Esophagus squamous epithelium (tissue), 5 donors: Measurements from ENCODE around the gene CCDC170. TPM values are rescaled to one million over a fixed set of nuclear protein-coding genes. Genes with fewer than 3 reads are reported as not detected.
"Not testable (repeated sequence)": the region's sequence is repeated elsewhere in the genome, so short reads cannot be mapped to it uniquely, and the experiment has no call there.

Experiments
- DNase-seq: peaks from one replicate; lab custom pipeline; 2025; lab: John Stamatoyannopoulos, UW
- H3K27ac ChIP-seq, 4 donors: fragments of 200-600 bp; sonication (generic); one replicate each; pipeline ENCODE4 v1.5.1; 2016 to 2019; ENCODE audit warnings: mild to moderate bottlenecking in 1 of 4
- H3K27me3 ChIP-seq, 4 donors: fragments of 200-600 bp; sonication (generic); 1 replicate in 3 of 4; 2 replicates in 1 of 4; pipeline versions ENCODE4 v1.5.1 to v1.6.0; 2017 to 2021; ENCODE audit warnings: antibody characterized with exemption in 1 of 4
- H3K36me3 ChIP-seq, 3 donors: fragments of 200-600 bp; sonication (generic); one replicate each; pipeline ENCODE4 v1.5.1; 2016 to 2019
- H3K4me1 ChIP-seq, 3 donors: fragments of 200-600 bp; sonication (generic); one replicate each; pipeline ENCODE4 v1.5.1; 2017 to 2019
- H3K4me3 ChIP-seq, 4 donors: fragments of 200-600 bp; sonication (generic); 1 replicate in 3 of 4; 2 replicates in 1 of 4; pipeline ENCODE4 v1.5.1; 2016 to 2019; ENCODE audit warnings: mild to moderate bottlenecking in 2 of 4, moderate library complexity in 1 of 4
- H3K9me3 ChIP-seq, 3 donors: fragments of 200-600 bp; sonication (generic); one replicate each; pipeline ENCODE4 v1.5.1; 2016 to 2019
- CTCF ChIP-seq, 6 experiments: fragments of 450-650 bp in 4 of 6; fragments of 200-600 bp in 2 of 6; sonication (generic) in 2 of 6; IDR thresholded peaks; one replicate each; pipeline ENCODE4 v1.5.1; 2016 to 2019; ENCODE audit warnings: antibody characterized with exemption in 6 of 6, mild to moderate bottlenecking in 4 of 6, moderate library complexity in 4 of 6
- POLR2A ChIP-seq, 4 donors: fragments of 450-650 bp; IDR thresholded peaks; one replicate each; pipeline ENCODE4 v1.6.1; 2017; ENCODE audit warnings: antibody characterized with exemption in 4 of 4, mild to moderate bottlenecking in 4 of 4, moderate library complexity in 3 of 4
- WGBS, 2 donors: methylation state at CpG; one replicate each; pipeline ENCODE4 v1.1.5; 2018; 5-methylcytosine and 5-hydroxymethylcytosine counted together
- intact Hi-C: fragments of 100-400 bp; cut with DNase I; formaldehyde crosslinking; loops from one replicate; pipeline ENCODE4 v1.15.0; 2022
- total RNA-seq, 4 donors: library from RNA; depleted of rRNA; stranded (reverse); fragments of >200 nt; gene quantifications; one replicate each; pipeline ENCODE4 v1.1.0, GENCODE V29; 2016
- donor health status: DM: yes; HTN: yes; CAD: no.

CCDC170 gene
- total RNA-seq, 4 donors from 2014 or later: 0.70 to 3.3 (median 0.95) TPM; not detected in 1

DNA sequence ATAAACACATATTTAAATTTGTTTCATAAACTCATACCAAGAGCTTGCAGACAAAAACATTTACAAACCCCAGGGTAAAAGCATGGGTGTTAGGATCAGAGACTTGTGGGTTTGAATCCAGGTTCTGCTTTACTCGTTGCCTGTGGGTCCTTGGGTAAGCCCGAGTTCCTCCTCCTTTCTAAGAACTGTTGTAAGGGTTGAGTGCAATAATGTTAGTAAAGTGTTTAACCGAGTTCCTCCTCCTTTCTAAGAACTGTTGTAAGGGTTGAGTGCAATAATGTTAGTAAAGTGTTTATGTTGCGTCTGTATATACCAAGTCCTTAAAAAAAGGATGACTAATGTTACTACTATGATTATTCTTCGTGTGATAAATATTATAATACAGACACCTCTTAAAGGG lies 18.7 kb downstream of the CCDC170 start:
- intact Hi-C loops: no loop called here
- TF ChIP-seq POLR2A (IDR thresholded peaks at IDR 0.05) (no peak), CTCF (IDR thresholded peaks at IDR 0.05) (no peak)
- Histone ChIP-seq H3K27ac (no peak overlapping the region), H3K9me3 (no peaks in the 10 kb centered on the region), H3K27me3 (no peaks in the 10 kb centered on the region), H3K4me3 (no peak overlapping the region), H3K4me1 (peaks cover 0 to 11% (median 0%) of the 10 kb centered on the region in 3 donors), H3K36me3 (no peaks in the 10 kb centered on the region)
- no peak for DNase-seq
- WGBS, 2 donors: 53 to 60% methylated on average over 5 of the region's 5 CpGs

DNA sequence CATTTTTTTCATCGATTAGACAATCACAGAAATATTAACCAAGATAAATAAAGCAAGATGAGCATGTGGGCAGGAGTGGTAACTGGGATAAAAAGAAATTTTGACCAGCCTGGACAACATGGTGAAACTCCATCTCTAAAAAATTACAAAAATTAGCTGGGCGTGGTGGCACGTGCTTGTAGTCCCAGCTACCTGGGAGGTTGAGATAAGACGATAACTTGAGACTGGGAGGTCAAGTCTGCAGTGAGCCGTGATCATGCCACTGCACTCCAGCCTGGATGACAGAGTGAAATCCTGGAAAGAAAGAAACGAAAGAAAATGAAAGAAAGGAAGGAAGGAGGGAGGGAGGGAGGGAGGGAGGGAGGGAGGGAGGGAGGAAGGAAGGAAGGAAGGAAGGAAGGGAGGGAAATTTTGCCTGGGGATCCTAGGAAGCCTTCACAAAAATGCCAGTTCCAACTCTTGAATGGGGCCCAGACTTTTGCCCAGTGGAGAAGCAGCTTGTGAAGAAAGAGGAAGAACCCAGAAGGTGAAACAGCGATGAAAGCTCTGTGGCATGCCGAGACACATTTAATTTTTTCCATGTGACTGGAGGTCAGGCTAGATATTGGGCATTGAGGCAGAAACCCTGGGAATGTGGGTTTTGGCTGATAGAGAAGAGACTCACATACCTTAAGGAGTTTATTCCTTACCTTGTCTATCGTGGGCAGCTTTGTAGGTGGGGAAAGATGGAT lies 20.3 kb downstream of the CCDC170 start:
- no peak overlapping the region for H3K4me3 ChIP-seq
- intact Hi-C loops: no loop called here
- no peaks in the 10 kb centered on the region for H3K36me3 ChIP-seq
- peaks cover 0 to 11% (median 0%) of the 10 kb centered on the region in 3 donors for H3K4me1 ChIP-seq
- no peaks in the 10 kb centered on the region for H3K27me3 ChIP-seq
- H3K9me3 ChIP-seq: peaks cover 0 to 12% (median 10%) of the 10 kb centered on the region in 3 donors
- no peak overlapping the region for H3K27ac ChIP-seq
- no peak for DNase-seq
- 74 to 77% methylated on average over 9 of the region's 9 CpGs for WGBS, 2 donors
- TF ChIP-seq POLR2A (IDR thresholded peaks at IDR 0.05) (no peak), CTCF (IDR thresholded peaks at IDR 0.05) (no peak)

GRCh38 chr6:151518992-151519391 lies 25.2 kb downstream of the CCDC170 start:
- H3K27me3 ChIP-seq, intact Hi-C loops, H3K4me3 ChIP-seq, H3K36me3 ChIP-seq, H3K27ac ChIP-seq, DNase-seq: not testable (repeated sequence)
- WGBS, 2 donors: 88 to 89% methylated on average over 5 of the region's 5 CpGs
- Histone ChIP-seq H3K9me3 (peaks cover 0 to 51% (median 38%) of the 10 kb centered on the region in 3 donors), H3K4me1 (peaks cover 0 to 11% (median 0%) of the 10 kb centered on the region in 3 donors)

GRCh38 chr6:151523034-151523433 lies 29.2 kb downstream of the CCDC170 start:
- peaks cover 0 to 57% (median 40%) of the 10 kb centered on the region in 3 donors for H3K9me3 ChIP-seq
- H3K4me1 ChIP-seq: no peaks in the 10 kb centered on the region
- H3K4me3 ChIP-seq: no peak overlapping the region
- intact Hi-C loops: no loop called here
- no peak for DNase-seq
- WGBS, 2 donors: 45 to 87% methylated on average over 1 of the region's 1 CpG
- TF ChIP-seq CTCF (IDR thresholded peaks at IDR 0.05): no peak
- no peaks in the 10 kb centered on the region for H3K27me3 ChIP-seq
- no peaks in the 10 kb centered on the region for H3K36me3 ChIP-seq
- no peak overlapping the region for H3K27ac ChIP-seq

GRCh38 chr6:151524059-151524458 lies 30.2 kb downstream of the CCDC170 start:
- no peak for TF ChIP-seq POLR2A (IDR thresholded peaks at IDR 0.05)
- no peak for TF ChIP-seq CTCF (IDR thresholded peaks at IDR 0.05)
- no peak for DNase-seq
- H3K4me3 ChIP-seq: no peak overlapping the region
- H3K27ac ChIP-seq: no peak overlapping the region
- no peaks in the 10 kb centered on the region for H3K36me3 ChIP-seq
- no peaks in the 10 kb centered on the region for H3K27me3 ChIP-seq
- intact Hi-C loops: no loop called here
- H3K9me3 ChIP-seq: peaks cover 0 to 48% (median 30%) of the 10 kb centered on the region in 3 donors
- 62 to 65% methylated on average over 2 of the region's 2 CpGs for WGBS, 2 donors
- H3K4me1 ChIP-seq: no peaks in the 10 kb centered on the region
